Measurements from ENCODE around the gene CSNK2A1.

GRCh38 chr20:571754-572441, 28.3 kb upstream of the CSNK2A1 start:
- TF ChIP-seq GABPA (IDR thresholded peaks at IDR 0.05; ENCODE audit: low read depth), result no peak
- TF ChIP-seq, protein P1, sequence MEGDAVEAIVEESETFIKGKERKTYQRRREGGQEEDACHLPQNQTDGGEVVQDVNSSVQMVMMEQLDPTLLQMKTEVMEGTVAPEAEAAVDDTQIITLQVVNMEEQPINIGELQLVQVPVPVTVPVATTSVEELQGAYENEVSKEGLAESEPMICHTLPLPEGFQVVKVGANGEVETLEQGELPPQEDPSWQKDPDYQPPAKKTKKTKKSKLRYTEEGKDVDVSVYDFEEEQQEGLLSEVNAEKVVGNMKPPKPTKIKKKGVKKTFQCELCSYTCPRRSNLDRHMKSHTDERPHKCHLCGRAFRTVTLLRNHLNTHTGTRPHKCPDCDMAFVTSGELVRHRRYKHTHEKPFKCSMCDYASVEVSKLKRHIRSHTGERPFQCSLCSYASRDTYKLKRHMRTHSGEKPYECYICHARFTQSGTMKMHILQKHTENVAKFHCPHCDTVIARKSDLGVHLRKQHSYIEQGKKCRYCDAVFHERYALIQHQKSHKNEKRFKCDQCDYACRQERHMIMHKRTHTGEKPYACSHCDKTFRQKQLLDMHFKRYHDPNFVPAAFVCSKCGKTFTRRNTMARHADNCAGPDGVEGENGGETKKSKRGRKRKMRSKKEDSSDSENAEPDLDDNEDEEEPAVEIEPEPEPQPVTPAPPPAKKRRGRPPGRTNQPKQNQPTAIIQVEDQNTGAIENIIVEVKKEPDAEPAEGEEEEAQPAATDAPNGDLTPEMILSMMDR (IDR thresholded peaks at IDR 0.05; ENCODE audit: insufficient read depth, low read length), result no peak
- TF ChIP-seq, protein P2, sequence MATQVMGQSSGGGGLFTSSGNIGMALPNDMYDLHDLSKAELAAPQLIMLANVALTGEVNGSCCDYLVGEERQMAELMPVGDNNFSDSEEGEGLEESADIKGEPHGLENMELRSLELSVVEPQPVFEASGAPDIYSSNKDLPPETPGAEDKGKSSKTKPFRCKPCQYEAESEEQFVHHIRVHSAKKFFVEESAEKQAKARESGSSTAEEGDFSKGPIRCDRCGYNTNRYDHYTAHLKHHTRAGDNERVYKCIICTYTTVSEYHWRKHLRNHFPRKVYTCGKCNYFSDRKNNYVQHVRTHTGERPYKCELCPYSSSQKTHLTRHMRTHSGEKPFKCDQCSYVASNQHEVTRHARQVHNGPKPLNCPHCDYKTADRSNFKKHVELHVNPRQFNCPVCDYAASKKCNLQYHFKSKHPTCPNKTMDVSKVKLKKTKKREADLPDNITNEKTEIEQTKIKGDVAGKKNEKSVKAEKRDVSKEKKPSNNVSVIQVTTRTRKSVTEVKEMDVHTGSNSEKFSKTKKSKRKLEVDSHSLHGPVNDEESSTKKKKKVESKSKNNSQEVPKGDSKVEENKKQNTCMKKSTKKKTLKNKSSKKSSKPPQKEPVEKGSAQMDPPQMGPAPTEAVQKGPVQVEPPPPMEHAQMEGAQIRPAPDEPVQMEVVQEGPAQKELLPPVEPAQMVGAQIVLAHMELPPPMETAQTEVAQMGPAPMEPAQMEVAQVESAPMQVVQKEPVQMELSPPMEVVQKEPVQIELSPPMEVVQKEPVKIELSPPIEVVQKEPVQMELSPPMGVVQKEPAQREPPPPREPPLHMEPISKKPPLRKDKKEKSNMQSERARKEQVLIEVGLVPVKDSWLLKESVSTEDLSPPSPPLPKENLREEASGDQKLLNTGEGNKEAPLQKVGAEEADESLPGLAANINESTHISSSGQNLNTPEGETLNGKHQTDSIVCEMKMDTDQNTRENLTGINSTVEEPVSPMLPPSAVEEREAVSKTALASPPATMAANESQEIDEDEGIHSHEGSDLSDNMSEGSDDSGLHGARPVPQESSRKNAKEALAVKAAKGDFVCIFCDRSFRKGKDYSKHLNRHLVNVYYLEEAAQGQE (IDR thresholded peaks at IDR 0.05; ENCODE audit: insufficient replicate concordance, low read depth), result no peak
